SK-N-SH (cell line): ENCODE measurements around the gene ALDH7A1.

ENCODE experiments used
- CHD2 ChIP-seq: fragments of 150-350 bp; IDR thresholded peaks from 2 replicates; pipeline ENCODE4 v1.6.1; 2018; ENCODE audit warnings: low read length; ENCODE audit not compliant: partially characterized antibody
- CTCF ChIP-seq: fragments of 200-600 bp; sonication (generic); IDR thresholded peaks from 2 replicates; pipeline ENCODE4 v1.6.1; 2017; ENCODE audit warnings: antibody characterized with exemption, mild to moderate bottlenecking, moderate library complexity
- ELF1 ChIP-seq: IDR thresholded peaks from 2 replicates; pipeline ENCODE4 v1.4.0; 2012
- EP300 ChIP-seq, 2 experiments: IDR thresholded peaks; 2 replicates each; pipeline versions ENCODE4 v1.4.0 to v1.6.1; 2012; ENCODE audit warnings: borderline replicate concordance in 1 of 2, low read depth in 1 of 2, low read length in 1 of 2
- FOXJ3 ChIP-seq: sonication (generic); formaldehyde crosslinking; IDR thresholded peaks from 2 replicates; pipeline ENCODE4 v1.5.1; 2020; ENCODE audit warnings: mild to moderate bottlenecking, missing genetic modification reagents
- FOXM1 ChIP-seq: IDR thresholded peaks from 2 replicates; pipeline ENCODE4 v1.4.0; 2012; ENCODE audit warnings: low read depth, mild to moderate bottlenecking
- MXI1 ChIP-seq: IDR thresholded peaks from 2 replicates; pipeline ENCODE4 v1.6.1; 2012; ENCODE audit warnings: mild to moderate bottlenecking, low read depth, low read length, improper control_type of control experiment
- NFIC ChIP-seq: IDR thresholded peaks from 2 replicates; pipeline ENCODE4 v1.4.0; 2012; ENCODE audit warnings: borderline replicate concordance
- POLR2AphosphoS5 ChIP-seq: IDR thresholded peaks from 2 replicates; pipeline ENCODE4 v1.6.1; 2012; ENCODE audit warnings: low read depth, low read length
- RAD21 ChIP-seq: IDR thresholded peaks from 2 replicates; pipeline ENCODE4 v1.6.1; 2012; ENCODE audit warnings: mild to moderate bottlenecking, low read length
- RXRA ChIP-seq: IDR thresholded peaks from 2 replicates; pipeline ENCODE4 v1.4.0; 2012; ENCODE audit warnings: low read depth, mild to moderate bottlenecking, borderline replicate concordance
- SIN3A ChIP-seq: IDR thresholded peaks from 2 replicates; pipeline ENCODE4 v1.6.1; 2012; ENCODE audit warnings: low read depth, mild to moderate bottlenecking, low read length, moderate library complexity, borderline replicate concordance
- TF ChIP-seq, protein P1 (sequence below): IDR thresholded peaks from 2 replicates; pipeline ENCODE4 v1.4.0; 2012; ENCODE audit warnings: low read depth, borderline replicate concordance
- TF ChIP-seq, protein P2 (sequence below): IDR thresholded peaks from 2 replicates; pipeline ENCODE4 v1.6.1; 2012; ENCODE audit warnings: mild to moderate bottlenecking, low read depth, low read length, moderate library complexity

- TF ChIP-seq CTCF = no peak
- TF ChIP-seq RXRA = no peak
- no peak for TF ChIP-seq POLR2AphosphoS5
- TF ChIP-seq MXI1 = no peak
- TF ChIP-seq RAD21 = no peak
- TF ChIP-seq SIN3A = no peak
- no peak for TF ChIP-seq ELF1
- TF ChIP-seq FOXJ3 (CRISPR knock-in tag) = no peak
- no peak for TF ChIP-seq NFIC
- TF ChIP-seq, protein P1, sequence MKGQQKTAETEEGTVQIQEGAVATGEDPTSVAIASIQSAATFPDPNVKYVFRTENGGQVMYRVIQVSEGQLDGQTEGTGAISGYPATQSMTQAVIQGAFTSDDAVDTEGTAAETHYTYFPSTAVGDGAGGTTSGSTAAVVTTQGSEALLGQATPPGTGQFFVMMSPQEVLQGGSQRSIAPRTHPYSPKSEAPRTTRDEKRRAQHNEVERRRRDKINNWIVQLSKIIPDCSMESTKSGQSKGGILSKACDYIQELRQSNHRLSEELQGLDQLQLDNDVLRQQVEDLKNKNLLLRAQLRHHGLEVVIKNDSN = no peak
- no peak for TF ChIP-seq CHD2
- TF ChIP-seq, protein P2, sequence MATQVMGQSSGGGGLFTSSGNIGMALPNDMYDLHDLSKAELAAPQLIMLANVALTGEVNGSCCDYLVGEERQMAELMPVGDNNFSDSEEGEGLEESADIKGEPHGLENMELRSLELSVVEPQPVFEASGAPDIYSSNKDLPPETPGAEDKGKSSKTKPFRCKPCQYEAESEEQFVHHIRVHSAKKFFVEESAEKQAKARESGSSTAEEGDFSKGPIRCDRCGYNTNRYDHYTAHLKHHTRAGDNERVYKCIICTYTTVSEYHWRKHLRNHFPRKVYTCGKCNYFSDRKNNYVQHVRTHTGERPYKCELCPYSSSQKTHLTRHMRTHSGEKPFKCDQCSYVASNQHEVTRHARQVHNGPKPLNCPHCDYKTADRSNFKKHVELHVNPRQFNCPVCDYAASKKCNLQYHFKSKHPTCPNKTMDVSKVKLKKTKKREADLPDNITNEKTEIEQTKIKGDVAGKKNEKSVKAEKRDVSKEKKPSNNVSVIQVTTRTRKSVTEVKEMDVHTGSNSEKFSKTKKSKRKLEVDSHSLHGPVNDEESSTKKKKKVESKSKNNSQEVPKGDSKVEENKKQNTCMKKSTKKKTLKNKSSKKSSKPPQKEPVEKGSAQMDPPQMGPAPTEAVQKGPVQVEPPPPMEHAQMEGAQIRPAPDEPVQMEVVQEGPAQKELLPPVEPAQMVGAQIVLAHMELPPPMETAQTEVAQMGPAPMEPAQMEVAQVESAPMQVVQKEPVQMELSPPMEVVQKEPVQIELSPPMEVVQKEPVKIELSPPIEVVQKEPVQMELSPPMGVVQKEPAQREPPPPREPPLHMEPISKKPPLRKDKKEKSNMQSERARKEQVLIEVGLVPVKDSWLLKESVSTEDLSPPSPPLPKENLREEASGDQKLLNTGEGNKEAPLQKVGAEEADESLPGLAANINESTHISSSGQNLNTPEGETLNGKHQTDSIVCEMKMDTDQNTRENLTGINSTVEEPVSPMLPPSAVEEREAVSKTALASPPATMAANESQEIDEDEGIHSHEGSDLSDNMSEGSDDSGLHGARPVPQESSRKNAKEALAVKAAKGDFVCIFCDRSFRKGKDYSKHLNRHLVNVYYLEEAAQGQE = no peak
- no peak for TF ChIP-seq FOXM1
- no peak for TF ChIP-seq EP300 (IDR thresholded peaks at IDR 0.05; ENCODE audit: borderline replicate concordance in 1 of 2, low read depth in 1 of 2, low read length in 1 of 2)
Observed at GRCh38 chr5:126552614-126553013, 42.4 kb downstream of the ALDH7A1 start.
